ENCODE data around the gene A1CF. TPM values are rescaled to one million over a fixed set of nuclear protein-coding genes. Genes with fewer than 3 reads are reported as not detected.

A1CF gene
- polyA plus RNA-seq, 2 of the 4 experiments (the other 2 are of a cell fraction) = 0.25 to 0.80 TPM

DNA sequence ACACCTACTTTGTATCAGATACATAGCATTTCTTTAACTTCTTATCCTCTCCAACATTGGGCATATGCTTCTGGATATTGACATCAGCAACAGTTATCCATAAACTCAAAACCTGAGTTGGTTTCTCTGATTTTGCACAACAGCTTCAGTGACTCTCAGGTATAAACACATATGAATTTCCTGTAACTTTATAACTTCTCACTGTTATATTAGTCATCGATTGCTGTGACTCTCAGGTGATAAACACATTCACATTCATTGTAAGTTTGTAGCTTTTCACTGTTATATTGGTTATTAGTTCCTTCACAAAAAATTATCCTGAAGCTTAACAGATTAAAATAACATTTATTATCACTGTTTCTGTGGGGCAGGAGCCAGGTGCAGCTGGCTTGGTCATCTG is 88.7 kb downstream of the A1CF start:
- ChIA-PET CTCF (interaction anchor here (0.9 kb wide), 1 partner anchor 22 kb away, joined by 3 read pairs; no protein-coding TSS in a partner anchor), POLR2A (no interaction called here)
- H3K4me1 ChIP-seq = no peaks in the 10 kb centered on the region
- no peaks in the 10 kb centered on the region for H3K9me3 ChIP-seq
- H3K4me2 ChIP-seq = no peak overlapping the region
- H3K27ac ChIP-seq = no peak overlapping the region
- no peak for DNase-seq (ENCODE audit: low read depth in 1 of 2, low spot score in 1 of 2)
- 9% methylated on average over 1 of the region's 1 CpG for WGBS (ENCODE audit: missing lambda C conversion rate)
- no peak overlapping the region for H3K4me3 ChIP-seq
- FAIRE-seq = no peak
- no peak for ATAC-seq
- no peak for TF ChIP-seq JUNB (IDR thresholded peaks at IDR 0.05)
- no peak for TF ChIP-seq FOSB (CRISPR knock-in tag; IDR thresholded peaks at IDR 0.05)
- TF ChIP-seq CTCF (IDR thresholded peaks at IDR 0.05) = no peak
- TF ChIP-seq RFX5 (IDR thresholded peaks at IDR 0.05) = no peak
- TF ChIP-seq, protein P1, sequence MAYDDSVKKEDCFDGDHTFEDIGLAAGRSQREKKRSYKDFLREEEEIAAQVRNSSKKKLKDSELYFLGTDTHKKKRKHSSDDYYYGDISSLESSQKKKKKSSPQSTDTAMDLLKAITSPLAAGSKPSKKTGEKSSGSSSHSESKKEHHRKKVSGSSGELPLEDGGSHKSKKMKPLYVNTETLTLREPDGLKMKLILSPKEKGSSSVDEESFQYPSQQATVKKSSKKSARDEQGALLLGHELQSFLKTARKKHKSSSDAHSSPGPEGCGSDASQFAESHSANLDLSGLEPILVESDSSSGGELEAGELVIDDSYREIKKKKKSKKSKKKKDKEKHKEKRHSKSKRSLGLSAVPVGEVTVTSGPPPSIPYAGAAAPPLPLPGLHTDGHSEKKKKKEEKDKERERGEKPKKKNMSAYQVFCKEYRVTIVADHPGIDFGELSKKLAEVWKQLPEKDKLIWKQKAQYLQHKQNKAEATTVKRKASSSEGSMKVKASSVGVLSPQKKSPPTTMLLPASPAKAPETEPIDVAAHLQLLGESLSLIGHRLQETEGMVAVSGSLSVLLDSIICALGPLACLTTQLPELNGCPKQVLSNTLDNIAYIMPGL (CRISPR knock-in tag; IDR thresholded peaks at IDR 0.05; ENCODE audit: borderline replicate concordance) = no peak
- TF ChIP-seq, protein P2, sequence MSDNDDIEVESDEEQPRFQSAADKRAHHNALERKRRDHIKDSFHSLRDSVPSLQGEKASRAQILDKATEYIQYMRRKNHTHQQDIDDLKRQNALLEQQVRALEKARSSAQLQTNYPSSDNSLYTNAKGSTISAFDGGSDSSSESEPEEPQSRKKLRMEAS (IDR thresholded peaks at IDR 0.05) = no peak
- TF ChIP-seq ZC3H11A (IDR thresholded peaks at IDR 0.05) = no peak
- no peak for TF ChIP-seq KDM5A (IDR thresholded peaks at IDR 0.05)
- no peak for TF ChIP-seq JUN (IDR thresholded peaks at IDR 0.05)
- TF ChIP-seq PHF8 (IDR thresholded peaks at IDR 0.05; ENCODE audit: borderline replicate concordance, low read depth) = no peak
- TF ChIP-seq CBX8 (IDR thresholded peaks at IDR 0.05) = no peak
- TF ChIP-seq HOXA7 (CRISPR knock-in tag; IDR thresholded peaks at IDR 0.05) = no peak
- no peak for TF ChIP-seq ZSCAN20 (CRISPR knock-in tag; IDR thresholded peaks at IDR 0.05)
- TF ChIP-seq NR3C1 (IDR thresholded peaks at IDR 0.05) = no peak
- TF ChIP-seq GATA3 (IDR thresholded peaks at IDR 0.05; ENCODE audit: borderline replicate concordance) = no peak
- TF ChIP-seq, protein P3, sequence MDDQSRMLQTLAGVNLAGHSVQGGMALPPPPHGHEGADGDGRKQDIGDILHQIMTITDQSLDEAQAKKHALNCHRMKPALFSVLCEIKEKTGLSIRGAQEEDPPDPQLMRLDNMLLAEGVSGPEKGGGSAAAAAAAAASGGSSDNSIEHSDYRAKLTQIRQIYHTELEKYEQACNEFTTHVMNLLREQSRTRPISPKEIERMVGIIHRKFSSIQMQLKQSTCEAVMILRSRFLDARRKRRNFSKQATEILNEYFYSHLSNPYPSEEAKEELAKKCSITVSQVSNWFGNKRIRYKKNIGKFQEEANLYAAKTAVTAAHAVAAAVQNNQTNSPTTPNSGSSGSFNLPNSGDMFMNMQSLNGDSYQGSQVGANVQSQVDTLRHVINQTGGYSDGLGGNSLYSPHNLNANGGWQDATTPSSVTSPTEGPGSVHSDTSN (IDR thresholded peaks at IDR 0.05) = no peak
- no peak for TF ChIP-seq NPAS2 (CRISPR knock-in tag; IDR thresholded peaks at IDR 0.05; ENCODE audit: borderline replicate concordance)
- no peak for TF ChIP-seq SREBF2 (IDR thresholded peaks at IDR 0.05)
- TF ChIP-seq TP53 (CRISPR knock-in tag; IDR thresholded peaks at IDR 0.05) = no peak
- no peak for TF ChIP-seq BHLHE40 (IDR thresholded peaks at IDR 0.05; ENCODE audit: low read depth, low read length)

GRCh38 chr10:50794490-50794889 is 90.9 kb downstream of the A1CF start:
- Histone ChIP-seq H3K4me3 (no peak overlapping the region), H3K9me3 (no peaks in the 10 kb centered on the region), H3K4me2 (no peak overlapping the region), H3K4me1 (no peaks in the 10 kb centered on the region), H3K27ac (no peak overlapping the region)
- ATAC-seq (no peak), FAIRE-seq (no peak), DNase-seq (ENCODE audit: low read depth in 1 of 2, low spot score in 1 of 2) (no peak)
- TF ChIP-seq HOXB5 (CRISPR knock-in tag; IDR thresholded peaks at IDR 0.05) = no peak
- POLR2A ChIA-PET = no interaction called here
- CTCF ChIA-PET = no interaction called here
